HG03442 (cell line): ENCODE results near the gene NAV2.

ENCODE experiments used
- ATAC-seq: cut with Tn5 transposase; IDR thresholded peaks from one replicate; pipeline ENCODE4 v1.9.1; 2021; ENCODE audit warnings: mild to moderate bottlenecking, moderate library complexity; ENCODE audit not compliant: unreplicated experiment

Gene NAV2

DNA sequence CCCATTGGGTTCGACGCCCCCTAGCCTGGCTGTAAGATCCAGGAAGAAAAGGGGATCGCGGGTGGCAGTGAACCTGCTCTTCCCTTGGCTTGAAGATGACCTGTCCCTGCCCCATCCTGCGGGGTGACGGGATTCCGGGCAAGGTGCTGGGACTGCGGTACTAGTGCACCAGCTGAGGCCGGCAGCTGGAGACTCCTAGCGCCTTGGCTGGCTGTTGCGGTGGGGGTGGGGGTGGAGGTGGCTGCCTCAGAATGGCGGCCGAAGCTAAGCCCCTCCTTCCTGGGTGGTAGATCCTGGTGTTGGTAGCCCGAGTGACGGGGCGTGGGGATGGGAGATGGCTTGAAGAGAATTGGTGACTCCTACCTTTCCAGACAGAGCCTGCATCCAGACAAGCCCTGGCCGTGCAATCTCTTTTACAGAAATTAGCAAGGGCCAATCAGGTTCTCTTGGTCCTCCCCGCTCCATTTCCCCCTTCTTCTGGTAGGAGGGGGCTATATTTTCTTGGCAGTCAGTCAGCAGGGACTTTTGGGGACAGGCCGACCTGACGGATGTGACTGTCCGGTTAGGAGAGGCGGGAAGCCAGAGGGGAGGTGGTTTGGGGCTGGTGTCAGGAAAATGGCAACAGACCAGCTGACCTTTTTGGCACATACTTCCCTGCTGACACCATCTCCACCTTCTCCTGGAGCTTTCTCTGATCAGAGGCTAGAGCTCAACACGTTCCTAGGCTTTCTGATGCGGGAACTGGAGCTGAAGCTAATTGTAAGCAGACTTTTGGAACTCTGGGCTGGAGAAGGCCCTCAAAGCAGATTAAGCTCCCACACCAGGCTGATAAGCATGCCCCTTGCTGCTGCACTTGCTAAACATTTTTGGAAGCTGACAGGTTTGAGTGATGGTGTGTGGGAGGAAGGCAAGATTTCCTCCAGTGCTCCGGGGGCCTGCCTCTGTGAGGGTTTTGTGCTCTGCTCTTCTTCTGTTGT lies 2.0 kb downstream of the NAV2 start:
- no peak for ATAC-seq

DNA sequence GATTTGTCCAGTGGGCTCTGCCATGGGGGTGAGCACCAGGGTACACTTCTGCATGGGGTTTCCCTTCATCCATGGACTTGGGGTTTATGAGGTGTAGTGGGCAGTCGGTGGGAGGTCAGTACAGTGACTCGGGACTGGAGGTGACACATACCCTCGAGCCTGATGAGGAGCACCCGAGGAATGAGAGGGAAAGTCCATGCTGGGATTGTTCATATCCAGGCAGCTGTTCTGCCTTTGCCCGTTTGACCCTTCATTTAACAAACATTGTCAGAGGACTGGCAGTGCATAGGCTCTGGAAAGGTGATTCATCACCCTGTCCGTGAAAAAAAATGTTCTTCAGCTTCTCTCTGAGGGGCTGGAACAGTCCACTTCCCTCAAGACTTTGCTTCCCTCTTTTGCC lies 2.7 kb downstream of the NAV2 start:
- ATAC-seq = no peak

DNA sequence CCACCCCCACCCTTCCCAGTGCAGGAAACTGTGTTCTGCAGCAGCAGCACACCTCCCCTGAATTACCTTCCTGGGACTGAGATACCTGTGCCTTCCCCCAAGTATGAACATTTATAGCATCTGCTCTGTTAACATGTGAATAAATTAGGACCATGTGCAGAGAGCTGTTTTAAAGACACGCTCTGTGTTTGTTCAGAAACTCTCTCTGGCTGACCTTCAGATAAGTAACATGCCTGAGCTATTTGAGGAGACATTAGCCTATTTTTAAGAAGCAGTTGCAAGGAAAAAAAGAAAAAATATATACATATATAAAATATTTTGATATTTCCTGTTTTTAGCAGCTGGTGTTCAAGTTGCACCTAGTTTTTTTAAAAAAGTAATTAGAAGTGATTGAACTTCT lies 5.4 kb downstream of the NAV2 start:
- ATAC-seq = no peak

DNA sequence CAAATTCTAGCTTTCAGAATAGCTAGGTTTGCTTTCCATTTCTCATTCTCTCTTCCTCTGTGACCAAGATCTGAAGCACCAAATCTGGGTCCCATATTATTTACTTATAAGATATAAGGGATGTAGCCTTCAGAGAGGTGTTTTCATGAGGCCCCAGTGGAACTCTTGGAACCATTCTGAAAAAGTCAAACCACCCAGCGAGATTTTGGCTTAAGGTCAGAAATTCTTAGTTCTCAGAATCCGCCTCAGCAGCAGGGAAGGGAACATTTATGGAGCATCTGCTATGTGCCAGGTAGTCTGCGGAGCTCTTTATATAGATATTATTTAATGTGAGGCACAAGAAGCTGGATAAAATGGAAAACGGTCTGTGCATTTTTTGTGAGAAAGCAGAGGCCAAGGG lies 6.3 kb downstream of the NAV2 start:
- no peak for ATAC-seq

DNA sequence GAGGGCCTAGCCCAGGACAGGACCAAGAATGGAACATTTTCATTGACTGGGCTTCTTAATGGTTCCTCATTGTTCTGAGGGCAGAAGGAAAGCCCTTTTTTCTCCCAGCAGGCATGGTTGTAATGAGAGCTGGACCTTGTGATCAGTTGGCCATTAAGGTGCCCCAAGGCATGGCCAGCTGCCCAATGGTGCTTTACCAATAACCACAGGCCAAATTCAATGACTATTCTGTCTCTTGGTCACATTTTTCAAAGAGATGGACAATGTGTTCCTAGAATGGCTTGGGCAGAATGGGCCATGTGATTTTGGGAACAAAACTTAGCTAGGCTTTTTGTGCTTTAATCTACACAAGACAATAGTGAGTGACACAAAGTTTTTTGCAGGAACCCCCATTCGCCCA lies 7.3 kb downstream of the NAV2 start:
- no peak for ATAC-seq

DNA sequence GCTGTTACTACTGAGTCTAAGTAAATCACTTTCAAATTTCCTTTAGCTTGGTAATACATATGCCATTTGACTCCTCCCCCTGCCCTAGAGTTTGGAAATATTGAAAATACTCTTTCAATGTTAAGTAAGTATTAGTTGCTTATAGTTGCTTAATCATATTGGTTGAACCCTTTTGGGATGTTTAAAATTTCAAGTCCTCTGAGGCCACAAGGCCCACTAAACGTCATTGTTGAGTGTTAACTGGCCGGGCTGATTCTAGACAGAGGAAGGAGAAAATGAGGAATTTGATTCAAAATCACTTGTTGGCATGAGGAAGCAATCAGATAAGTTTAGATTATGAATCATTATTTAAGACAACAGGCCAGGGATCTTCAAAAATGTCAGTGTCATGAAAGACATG lies 8.5 kb downstream of the NAV2 start:
- no peak for ATAC-seq

DNA sequence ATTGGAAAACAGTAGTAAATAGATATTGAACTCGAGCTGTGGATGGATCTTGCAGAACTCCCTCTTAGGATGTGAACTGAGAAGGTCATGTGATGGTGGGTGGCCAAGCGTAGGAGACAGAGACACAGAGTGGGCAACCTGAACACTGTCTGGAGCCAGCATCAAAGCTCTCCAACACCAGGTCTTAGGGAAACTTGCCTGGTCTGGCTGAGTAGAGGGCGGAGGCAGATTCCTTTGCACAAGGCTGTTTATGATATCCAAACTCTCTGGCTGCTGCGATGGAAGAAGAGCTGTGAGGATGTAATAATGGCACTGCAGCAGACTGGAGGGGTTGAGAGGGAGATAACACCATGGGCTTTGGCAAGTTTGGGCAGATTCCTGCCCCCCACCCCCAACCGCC lies 10.1 kb downstream of the NAV2 start:
- no peak for ATAC-seq

DNA sequence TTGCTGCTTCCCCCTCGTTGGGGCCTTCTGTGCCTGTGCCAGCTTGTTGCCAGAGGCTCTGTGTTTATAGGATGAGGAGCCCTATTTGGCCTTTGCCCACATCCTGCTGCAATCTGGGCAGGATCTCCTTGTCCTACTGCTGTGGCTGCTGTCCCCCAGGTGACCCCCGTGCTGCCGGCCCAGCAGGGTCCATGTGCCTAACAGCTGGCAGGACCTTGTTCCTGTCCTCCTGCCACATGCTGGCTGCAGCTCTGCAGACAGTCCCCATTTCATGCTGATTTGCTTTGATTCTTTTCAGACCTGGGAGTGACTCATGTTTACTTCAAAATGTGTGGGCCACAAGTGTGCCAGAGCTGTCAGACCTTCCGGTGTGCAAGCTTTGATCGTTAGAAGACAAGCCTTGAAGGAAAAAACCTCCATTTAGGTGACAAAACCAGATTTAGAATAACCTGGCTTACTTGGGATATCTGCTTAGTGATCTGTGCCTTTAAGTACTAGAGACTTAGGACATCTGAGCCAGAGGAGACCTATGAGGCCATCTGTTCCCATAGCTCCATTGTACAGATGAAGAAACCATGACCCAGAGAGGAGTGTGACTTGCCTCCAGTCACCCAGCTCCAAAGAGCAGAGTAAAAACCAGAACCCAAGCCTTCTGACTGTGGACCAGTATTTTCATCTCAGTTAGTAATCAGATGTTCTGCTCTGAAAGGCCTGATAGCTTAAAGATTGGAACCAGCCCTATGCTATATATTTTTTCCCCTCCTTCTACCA lies 11.1 kb downstream of the NAV2 start:
- no peak for ATAC-seq

DNA sequence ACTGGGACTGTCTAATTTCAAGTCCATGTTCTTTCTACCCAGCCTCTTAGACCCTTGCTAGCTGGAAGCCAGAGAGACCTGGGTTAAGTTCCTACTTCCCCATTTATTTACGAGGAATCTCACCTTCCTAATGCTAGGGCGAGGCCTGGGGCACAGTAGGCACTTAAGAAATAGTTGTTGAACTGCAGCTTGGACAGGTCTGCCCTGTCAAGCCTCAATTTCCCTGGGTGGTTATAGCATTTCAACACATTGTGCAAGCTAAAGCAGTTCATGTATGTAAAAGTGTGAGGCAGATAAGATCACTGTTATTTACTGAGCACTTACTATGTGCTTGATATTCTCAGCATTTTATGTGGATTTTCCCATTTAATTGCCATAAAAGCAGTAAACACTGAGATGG lies 12.1 kb downstream of the NAV2 start:
- no peak for ATAC-seq

DNA sequence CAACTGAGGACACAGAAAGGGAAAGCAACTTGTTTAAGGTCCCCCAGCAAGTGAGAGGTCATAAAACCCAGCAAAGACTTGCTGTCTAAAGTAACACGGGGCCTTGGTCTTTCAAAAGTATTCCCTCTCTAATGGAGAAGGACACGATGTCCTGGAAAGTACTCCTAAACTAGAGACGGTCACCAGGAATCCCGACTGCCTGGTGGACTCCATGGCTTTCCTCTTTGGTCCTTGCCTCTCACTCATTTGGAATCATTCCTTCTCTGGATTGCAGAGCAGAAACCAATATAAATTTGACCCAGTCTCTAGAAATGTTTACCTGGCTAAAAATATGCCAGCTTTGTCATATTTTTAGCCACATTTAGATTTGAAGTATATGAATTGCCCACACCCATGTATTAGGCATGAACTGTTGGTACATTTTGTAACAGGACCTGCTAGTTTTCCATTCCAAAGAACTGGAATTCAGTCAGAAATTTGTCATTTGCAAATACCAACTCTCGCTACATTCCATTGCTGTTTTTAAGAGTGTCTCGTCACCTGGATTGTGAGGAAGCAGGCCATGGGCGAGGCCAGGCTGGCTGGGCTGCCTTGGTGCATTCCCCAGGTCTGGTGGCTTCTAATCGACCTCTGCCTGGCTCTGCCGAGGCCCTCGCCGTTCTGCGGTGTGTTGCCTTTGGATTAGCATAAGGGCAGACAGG lies 12.9 kb downstream of the NAV2 start:
- ATAC-seq = no peak

DNA sequence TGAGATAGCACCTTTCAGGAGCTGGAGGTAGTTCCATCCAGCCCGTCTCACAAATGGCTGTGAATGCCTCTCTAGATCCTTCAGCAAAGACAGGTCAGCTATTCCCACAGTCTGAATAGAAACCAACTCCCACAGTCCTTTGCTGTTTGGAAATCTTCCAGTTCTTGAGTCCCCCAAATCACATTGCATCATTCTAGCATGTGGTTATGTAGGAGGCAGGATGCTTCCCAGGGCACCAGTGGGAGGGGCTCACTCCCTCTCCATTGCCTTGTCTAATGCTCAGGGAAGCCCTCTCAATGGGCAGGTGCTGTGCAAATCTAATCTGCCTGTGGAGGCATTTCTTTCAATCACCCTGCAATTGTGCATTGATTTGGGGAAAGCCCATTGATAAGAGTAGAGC lies 14.6 kb downstream of the NAV2 start:
- no peak for ATAC-seq

DNA sequence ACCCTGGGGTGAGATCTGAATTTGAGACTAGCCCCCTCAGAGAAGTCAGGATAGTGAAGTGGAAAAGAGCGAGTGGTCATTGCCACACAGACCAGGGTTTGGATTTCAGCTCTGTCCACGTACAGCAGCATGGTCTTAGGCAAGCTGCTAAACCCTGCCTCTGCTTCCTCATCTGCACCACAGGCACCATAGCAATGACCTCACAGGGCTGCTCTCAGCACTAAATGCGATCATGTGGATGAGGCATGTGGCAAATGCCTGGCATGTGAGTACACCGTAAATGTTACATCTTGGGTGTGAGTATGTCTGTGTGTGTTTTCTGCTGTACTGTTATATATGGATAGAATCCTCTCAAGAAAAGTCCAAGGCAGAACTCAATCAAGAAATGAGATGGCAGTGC lies 15.8 kb downstream of the NAV2 start:
- ATAC-seq = no peak

DNA sequence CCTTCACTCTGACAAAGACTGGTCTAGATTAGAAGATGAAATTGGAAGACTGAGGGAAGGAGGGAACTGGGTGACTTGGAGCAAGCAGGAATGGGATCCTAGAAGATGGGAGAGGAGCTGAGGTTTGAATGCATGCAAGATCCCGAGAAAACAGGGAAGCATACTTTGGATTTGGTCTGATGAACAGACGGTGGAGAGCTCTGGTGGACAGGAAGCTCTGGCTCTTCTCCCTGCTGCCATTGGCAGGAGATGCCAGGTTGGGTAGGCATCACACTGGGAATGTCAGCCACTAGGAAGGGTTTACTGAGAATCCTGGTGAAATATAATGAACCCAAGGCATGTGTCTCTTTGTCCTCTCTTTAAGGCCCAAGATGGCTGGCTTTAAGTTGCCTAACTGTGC lies 16.5 kb downstream of the NAV2 start:
- ATAC-seq = no peak

DNA sequence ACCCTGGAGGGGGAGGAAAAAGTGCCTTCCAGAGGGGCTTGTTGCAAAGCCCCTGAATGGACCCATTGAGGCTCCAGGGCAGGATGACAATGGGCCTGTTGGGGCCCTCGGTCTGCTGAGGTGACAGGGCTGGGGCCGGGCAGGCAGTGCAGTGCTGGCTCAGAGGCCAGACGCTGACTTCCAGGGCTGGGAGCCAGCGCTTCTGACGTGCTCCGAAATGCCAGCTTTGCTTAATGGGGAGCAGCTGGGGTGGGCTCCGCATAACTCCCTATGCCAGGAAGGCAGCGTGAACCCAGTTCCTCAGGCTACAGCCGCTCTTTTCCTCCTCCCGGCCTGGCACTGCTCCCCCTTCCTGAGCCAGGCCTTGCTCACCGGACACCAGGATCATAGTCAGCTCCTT lies 17.7 kb downstream of the NAV2 start:
- no peak for ATAC-seq

DNA sequence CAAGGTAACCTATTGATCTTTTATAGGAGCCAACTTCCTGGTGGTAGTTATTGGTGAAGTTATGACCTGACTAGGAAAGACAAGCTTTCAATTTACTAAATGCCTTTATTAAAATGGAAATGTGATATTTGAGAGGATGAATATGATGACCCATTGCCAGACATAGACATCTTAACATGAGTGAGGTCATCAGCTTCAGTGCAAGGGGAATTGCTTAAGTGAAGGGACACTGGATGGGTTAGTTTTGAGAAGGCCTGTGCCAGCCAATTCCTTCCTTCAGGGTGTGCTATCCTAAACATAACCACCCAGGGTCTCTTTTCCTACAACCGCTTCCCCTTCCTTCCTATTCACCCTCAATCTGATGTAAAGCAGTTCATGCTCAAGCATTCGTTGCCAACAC lies 21.5 kb downstream of the NAV2 start:
- ATAC-seq = no peak

DNA sequence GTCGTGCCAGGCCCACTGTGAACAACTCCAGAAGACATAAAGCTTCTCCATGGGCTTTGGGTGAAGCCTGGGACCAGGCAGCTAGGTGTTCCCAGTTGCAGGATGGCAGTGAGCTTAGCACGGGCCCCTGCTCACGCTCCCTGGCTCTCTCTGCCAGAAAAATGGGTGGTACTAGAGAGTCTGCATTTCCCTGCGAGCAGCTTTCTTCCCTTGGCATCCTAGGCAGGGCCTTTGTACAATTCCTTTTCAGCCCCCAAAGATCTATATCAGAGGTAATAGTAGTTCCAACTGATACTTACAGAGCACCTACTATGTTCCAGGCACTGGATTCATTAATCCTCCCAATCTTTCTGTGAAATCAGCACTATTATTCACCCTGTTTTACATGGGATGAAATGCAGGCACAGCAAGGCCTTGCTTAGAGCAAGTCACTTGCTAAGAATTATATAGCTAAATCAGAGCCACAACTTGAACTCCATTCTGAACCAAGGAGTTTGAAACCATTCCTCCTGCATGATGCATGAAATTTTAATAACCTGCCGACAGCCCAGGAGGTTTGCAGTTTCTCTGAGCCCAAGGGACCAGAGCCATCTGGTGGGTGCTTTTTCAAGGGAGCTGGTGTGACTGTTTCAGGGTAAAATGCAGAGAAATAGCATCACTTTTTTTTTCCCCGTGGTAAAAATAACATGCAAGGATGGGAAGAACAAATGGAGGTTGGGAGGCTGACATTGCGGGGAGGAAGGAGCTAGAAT lies 22.7 kb downstream of the NAV2 start:
- no peak for ATAC-seq

DNA sequence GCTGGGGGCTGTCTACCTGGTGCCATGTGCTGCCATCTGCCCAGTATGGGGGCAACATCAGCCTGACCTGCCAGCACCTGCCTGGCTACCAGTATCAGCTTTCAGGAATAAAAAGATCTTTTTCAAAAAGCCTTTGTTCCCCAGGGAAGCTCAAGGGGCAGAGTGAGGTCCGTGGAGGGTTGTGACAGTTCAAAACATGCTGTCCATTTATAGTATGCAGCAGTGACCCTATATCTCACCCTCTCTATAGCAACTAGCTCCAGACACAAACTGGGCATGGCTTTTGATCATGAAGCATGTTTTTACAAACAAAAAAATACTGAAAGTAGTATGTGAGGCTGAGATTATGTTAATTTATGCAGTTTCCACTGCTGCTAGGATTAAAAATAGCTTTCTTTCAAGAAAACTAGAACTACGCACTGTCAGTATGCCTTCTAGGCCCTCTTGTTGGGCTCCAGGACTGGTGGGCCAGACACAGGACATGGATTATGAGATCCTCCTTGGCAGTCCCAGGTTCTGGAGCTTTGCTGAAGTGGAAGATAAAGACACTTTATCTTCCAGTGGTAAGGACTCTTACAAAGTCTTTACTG lies 23.4 kb downstream of the NAV2 start:
- no peak for ATAC-seq

DNA sequence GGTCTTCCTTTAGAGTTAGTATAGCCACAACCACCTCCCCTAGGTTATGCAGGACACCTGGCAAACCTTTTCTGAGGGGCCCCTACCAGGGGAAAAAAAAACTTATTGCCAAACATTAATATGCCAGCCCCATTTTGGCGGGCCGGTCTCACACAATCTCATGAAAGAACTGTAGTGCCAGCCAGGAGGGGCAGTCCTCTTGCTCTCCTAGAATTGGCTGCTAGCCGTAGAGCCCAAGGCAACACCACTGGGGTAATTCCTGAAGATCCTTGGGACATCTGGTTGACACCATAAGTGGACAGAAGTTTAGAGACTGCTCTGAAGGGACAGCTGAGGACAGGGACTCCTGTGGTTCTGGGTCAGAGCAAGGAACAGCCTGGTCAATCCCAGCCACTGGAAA lies 24.2 kb downstream of the NAV2 start:
- no peak for ATAC-seq

DNA sequence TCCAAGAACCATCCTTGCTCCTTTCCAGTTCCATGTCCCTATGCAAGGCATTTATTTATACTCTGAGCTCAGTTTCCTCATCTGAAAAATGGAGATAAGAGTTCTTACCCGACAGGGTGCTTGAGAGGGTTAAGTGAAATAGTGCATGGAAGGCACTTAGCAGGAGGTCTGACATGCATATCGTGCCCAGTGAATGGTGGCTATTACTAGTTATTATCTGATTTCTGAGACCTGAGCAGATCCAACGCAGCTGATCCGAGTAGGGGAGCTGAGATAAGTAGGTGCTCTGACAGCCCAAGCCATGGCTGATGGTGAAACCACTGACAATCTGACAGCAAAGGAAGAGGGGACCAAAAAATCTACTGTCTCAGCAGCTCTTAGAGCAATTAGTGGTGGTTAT lies 24.9 kb downstream of the NAV2 start:
- no peak for ATAC-seq

DNA sequence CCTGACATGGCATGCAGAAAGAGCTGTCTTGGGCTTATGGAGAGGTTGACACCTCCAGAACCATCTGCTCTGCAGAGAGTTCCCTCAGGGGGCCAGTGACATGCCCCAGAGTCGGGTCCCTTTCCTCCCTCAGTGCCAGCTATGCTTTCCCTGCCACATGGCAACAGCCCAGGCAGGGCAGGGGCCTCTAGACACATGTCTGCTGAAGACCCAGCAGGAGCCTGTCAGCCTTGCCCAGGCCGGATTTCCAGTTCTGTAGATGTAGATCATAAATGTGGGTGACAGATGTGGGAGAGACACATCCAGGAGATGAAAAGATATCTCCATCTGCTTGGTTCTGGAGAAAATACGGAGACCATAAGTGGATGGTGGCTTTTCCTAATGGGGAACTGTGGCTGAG lies 25.5 kb downstream of the NAV2 start:
- ATAC-seq = no peak

DNA sequence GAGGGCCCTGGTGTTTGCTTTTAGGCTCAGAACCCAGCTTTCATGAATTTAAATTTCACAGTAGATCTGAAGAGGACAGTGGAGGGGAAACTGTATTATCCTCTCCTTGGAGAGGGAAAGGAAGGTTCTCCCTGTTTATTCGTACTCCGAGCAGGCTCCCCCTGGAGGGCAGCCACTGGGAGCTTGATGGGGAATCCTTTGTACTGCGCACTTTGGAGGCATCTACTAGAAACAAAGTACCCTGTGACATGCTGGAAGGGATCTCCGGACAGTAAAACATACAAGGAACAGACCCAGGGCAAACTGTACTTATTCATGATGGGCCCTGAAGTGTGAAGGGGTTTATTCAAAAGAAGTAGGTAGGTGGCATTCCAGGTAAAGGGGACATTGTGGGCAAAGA lies 27.2 kb downstream of the NAV2 start:
- no peak for ATAC-seq
